HUES6 (cell line): ENCODE measurements around the gene PHLDA1.

Experiments used
- H3K27ac ChIP-seq: 2 replicates; pipeline ENCODE4 v1.7.0; 2013; ENCODE audit warnings: low read depth, mild to moderate bottlenecking, low read length, inconsistent platforms
- H3K27me3 ChIP-seq: 2 replicates; pipeline ENCODE4 v1.6.1; 2013; ENCODE audit warnings: low read length; ENCODE audit not compliant: control insufficient read depth, insufficient read depth
- H3K36me3 ChIP-seq: 2 replicates; pipeline ENCODE4 v1.6.1; 2013; ENCODE audit warnings: low read length; ENCODE audit not compliant: control insufficient read depth, insufficient read depth
- H3K4me1 ChIP-seq: 2 replicates; pipeline ENCODE4 v1.6.1; 2013; ENCODE audit warnings: low read length; ENCODE audit not compliant: control insufficient read depth, insufficient read depth
- H3K4me3 ChIP-seq: 2 replicates; pipeline ENCODE4 v1.5.1; 2013; ENCODE audit warnings: low read depth, low read length
- H3K9ac ChIP-seq: one replicate; pipeline ENCODE4 v1.6.1; 2013; ENCODE audit warnings: mild to moderate bottlenecking, low read length
- H3K9me3 ChIP-seq: 2 replicates; pipeline ENCODE4 v1.6.1; 2013; ENCODE audit warnings: low read depth, low read length; ENCODE audit not compliant: control insufficient read depth, insufficient read depth

PHLDA1 gene

DNA sequence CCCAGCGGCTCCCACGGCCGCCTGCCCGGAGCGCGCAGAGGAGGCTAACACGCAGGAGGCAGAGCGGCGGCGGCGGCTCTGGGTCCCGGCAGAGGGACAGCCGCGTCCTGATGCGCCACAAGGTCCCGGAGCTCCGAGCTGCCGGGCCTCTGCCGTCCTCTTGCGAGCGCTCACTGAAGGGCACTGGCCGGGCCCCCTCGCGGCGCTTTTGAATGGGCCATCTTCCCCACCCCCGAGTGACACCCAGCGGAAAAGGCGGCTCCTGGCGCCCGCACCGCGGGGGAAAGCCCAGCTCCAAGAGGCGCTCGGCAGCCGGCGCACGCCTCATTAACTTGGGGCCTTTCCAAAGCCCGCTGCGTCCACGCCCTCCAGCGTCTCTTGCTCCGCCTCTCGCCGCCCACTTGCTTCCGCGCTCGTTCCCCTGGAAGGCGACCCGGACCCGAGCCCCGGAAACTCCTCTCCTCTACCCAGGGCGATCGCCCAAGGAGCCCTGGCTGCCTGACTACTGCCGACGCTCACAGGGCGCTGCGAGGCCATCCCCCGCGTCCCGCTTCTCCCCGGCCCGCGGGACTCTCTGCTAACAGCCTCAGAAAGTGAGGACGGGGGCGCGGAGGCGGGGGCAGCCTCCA lies at the start of gene PHLDA1:
Gene PHLDA1 (minus strand): TSS at position 363 of the 629 bp plus-strand sequence.
- Histone ChIP-seq H3K27me3 (no peaks in the 10 kb centered on the region), H3K27ac (peak within 1 kb of the TSS; percentile 92), H3K36me3 (peaks cover 40% of the 10 kb centered on the region), H3K4me3 (peak within 1 kb of the TSS; percentile 99), H3K9ac (peak within 1 kb of the TSS; percentile 99), H3K9me3 (no peaks in the 10 kb centered on the region), H3K4me1 (peaks cover 12% of the 10 kb centered on the region)

DNA sequence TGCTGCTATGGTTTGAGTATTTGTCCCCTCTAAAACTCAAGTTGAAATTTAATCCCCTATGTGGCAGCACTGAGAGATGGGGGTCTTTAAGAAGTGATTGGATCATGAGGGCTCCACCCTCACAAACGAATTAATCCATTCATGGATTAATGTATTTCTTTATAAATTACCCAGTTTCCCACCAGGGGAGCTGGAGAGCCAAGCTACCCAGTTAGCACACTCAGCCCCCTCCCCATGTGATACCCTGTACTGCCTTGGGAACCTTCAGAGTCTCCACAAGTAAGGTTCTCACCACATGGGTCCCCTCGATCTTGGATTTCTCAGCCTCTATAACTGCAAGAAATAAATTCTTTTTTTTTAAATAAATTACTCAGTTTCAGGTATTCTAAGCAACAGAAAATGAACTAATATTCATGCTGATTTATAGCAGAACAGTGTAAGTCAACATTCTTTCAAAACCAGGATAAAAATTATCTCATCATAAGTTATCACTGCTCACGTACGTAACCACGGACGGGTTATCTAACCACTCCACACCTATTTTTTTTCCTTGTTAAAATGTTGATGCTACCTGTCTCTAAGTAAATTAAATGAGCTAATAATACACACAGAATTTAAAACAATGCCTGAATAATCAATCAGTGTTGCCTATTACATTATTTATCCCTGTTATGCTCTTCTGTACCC lies 49.3 kb upstream of the PHLDA1 start:
- Histone ChIP-seq H3K4me3 (0 out of 2 replicates have a peak overlapping the region, but pooled peaks have one; percentile 92), H3K4me1 (peaks cover 41% of the 10 kb centered on the region), H3K27me3 (no peaks in the 10 kb centered on the region), H3K9me3 (no peaks in the 10 kb centered on the region; the same call in 1 of the 2 replicates), H3K27ac (no peak overlapping the region), H3K9ac (no peak overlapping the region), H3K36me3 (peaks cover 43% of the 10 kb centered on the region)

DNA sequence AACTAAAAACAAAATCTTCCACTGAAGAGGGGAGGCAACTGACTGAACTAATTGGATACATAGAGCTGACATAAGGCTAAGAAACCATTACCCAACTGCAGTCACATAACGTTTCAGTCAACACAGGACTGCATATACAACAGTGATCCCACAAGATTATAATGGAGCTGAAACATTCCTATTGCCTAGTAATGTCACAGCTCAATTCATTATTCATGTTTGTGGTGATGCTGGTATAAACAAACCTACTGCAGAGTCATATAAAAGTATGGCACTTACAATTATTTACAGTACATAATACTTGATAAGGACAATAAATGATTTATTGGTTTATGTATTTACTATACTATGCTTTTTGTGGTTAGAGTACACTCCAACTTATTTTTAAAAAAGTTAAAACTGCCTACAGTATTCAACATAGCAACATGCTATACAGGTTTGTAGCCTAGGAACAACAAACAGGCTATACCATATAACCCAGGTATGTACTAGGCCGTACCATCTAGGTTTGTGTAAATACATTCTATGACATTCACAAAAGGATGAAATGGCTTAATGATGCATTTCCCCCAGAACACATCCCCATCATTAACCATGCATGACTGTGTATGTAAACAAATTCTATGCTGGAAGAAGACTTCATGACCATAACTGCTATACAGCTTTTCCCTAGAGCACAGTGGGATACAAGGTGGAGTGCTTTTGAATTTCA lies 48.6 kb upstream of the PHLDA1 start:
- Histone ChIP-seq H3K9ac (no peak overlapping the region), H3K4me3 (no peak overlapping the region), H3K9me3 (no peaks in the 10 kb centered on the region; the same call in 1 of the 2 replicates), H3K27me3 (no peaks in the 10 kb centered on the region), H3K27ac (no peak overlapping the region), H3K4me1 (peaks cover 37% of the 10 kb centered on the region), H3K36me3 (peaks cover 46% of the 10 kb centered on the region)

DNA sequence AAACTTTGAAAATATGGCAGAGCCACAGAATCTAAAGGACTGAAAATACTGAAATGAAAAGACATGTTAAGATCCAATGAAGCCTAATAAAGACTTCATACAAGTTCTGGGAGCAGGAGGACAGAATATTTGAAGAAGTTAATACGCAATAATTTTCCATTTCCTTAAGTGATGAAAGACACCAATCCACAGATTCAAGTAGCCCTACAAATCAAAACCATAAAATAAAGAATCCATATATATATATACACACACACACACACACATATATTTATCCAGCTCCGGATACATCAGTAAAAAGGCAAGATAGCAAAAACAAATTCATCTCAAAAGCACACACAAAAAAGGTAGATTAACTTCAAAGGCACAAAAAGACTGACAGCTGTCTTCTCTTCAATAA lies 47.2 kb upstream of the PHLDA1 start:
- Histone ChIP-seq H3K4me1 (peaks cover 40% of the 10 kb centered on the region), H3K36me3 (peaks cover 56% of the 10 kb centered on the region), H3K27me3 (no peaks in the 10 kb centered on the region), H3K4me3 (no peak overlapping the region), H3K9me3 (no peaks in the 10 kb centered on the region; the same call in 1 of the 2 replicates), H3K9ac (no peak overlapping the region), H3K27ac (no peak overlapping the region)

DNA sequence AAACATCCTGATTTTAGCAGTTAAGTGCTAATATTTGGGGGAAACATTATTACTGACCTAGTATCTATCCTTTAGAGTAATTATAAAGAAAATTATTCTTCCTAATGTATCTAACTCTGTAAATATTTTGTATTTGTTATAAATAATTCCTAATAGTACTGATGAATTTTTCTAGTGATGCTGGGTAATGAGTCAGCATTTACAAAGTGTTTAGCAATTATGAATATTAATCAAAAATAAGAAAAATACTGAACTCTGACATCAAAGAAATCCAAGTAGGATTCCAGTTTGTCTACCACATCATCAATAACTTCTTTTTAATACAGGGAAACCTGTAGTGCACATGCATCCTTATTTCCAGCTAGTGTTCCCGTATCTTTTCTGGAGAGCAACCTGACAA lies 43.9 kb upstream of the PHLDA1 start:
- Histone ChIP-seq H3K4me3 (no peak overlapping the region), H3K4me1 (peaks cover 49% of the 10 kb centered on the region), H3K27ac (no peak overlapping the region), H3K36me3 (peaks cover 71% of the 10 kb centered on the region), H3K9ac (no peak overlapping the region), H3K27me3 (no peaks in the 10 kb centered on the region), H3K9me3 (no peaks in the 10 kb centered on the region; the same call in 1 of the 2 replicates)

DNA sequence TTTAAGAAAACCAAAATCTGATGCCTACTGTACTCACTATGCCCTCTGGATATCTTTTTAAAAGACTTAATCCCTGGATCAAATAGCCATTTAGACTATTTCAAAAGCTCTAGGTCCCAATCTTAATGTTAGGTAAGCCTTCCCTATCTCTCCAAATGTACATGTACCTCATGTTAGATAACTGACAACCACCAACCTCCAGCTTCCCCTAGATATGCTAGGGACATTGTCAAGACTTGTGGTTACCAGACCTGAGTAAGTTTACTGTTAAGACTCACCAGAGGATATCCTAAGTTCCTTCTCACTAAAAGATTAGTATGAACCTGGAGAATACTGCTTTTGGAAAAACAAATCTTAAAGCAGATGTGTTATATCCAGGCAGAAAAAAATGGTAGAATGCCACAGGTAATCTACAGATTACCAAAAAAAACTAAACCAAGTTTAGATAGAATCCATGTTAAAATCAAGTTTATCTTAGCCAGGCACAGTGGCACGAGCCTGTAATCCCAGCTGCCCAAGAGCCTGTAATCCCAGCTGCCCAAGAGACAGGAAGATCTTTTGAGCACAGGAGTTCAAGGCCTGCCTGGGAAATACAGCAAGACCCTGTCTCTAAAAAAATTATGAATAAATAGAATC lies 43.2 kb upstream of the PHLDA1 start:
- no peak overlapping the region for H3K27ac ChIP-seq
- H3K9ac ChIP-seq = no peak overlapping the region
- peaks cover 45% of the 10 kb centered on the region for H3K4me1 ChIP-seq
- H3K36me3 ChIP-seq = peaks cover 71% of the 10 kb centered on the region
- no peak overlapping the region for H3K4me3 ChIP-seq
- no peaks in the 10 kb centered on the region for H3K27me3 ChIP-seq
- no peaks in the 10 kb centered on the region; the same call in 1 of the 2 replicates for H3K9me3 ChIP-seq

DNA sequence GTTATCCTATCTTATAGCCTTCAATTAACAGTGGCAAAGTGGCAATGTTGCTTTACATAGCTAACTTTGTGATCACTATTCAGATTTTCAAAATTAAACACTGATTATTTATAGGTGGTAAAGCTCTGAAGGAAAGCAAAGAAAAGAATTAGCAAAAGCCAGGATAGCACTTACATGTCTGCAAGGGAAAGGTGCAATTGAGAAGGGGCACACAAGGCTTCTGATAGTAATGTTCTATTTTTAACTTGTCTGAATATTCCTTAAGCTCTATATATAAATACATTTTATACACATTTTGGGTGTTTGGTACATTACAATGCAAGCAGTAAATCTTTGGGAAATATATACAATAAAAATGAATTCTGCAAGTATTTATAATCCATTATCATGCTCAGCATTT lies 42.0 kb upstream of the PHLDA1 start:
- H3K9ac ChIP-seq = no peak overlapping the region
- H3K36me3 ChIP-seq = peaks cover 73% of the 10 kb centered on the region
- peaks cover 48% of the 10 kb centered on the region for H3K4me1 ChIP-seq
- H3K9me3 ChIP-seq = no peaks in the 10 kb centered on the region; the same call in 1 of the 2 replicates
- no peak overlapping the region for H3K27ac ChIP-seq
- no peak overlapping the region for H3K4me3 ChIP-seq
- H3K27me3 ChIP-seq = no peaks in the 10 kb centered on the region

DNA sequence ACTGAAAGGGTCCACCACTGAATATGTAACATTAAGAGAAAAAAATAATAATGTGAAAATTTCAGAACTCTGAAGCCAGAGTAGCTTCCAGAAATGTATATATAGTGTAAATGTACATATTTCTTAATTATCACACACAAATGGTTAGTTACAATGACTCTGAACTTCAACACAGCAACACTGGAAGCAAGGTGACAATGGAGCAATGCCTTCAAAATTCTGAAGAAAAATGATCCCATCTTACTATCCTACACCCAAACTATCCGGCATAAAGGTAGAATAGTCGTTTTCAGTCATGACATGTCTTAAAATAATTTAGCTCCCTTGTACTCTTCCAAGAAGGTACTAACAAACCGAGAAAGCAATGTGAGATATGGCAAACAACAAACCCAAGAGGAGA lies 41.0 kb upstream of the PHLDA1 start:
- no peak overlapping the region for H3K9ac ChIP-seq
- H3K27me3 ChIP-seq = no peaks in the 10 kb centered on the region
- H3K4me3 ChIP-seq = no peak overlapping the region
- peaks cover 83% of the 10 kb centered on the region for H3K36me3 ChIP-seq
- H3K27ac ChIP-seq = no peak overlapping the region
- peaks cover 42% of the 10 kb centered on the region for H3K4me1 ChIP-seq
- no peaks in the 10 kb centered on the region; the same call in 1 of the 2 replicates for H3K9me3 ChIP-seq

DNA sequence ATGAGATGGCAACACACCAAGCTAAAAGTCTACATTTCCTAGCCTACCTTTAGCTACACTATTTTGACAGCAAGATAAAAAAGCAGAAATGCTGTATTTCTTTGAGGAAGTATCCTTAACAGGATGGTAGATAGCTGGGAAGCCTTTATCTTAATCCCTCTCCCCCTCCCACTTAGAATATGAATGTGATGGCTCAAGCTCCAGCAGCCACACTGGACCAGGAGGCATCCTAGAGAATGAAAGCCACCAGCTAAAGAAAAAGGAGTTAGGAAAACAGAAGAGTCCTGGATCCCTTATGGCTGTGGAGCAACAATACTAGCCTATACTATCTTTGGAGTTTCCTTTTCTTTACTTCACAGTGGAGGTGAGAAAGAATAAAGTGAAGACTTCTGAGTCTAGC lies 37.8 kb upstream of the PHLDA1 start:
- Histone ChIP-seq H3K36me3 (peaks cover 97% of the 10 kb centered on the region), H3K27me3 (no peaks in the 10 kb centered on the region), H3K9me3 (peaks cover 7% of the 10 kb centered on the region; the same call in 1 of the 2 replicates), H3K4me3 (no peak overlapping the region), H3K4me1 (peaks cover 34% of the 10 kb centered on the region), H3K9ac (no peak overlapping the region), H3K27ac (no peak overlapping the region)

DNA sequence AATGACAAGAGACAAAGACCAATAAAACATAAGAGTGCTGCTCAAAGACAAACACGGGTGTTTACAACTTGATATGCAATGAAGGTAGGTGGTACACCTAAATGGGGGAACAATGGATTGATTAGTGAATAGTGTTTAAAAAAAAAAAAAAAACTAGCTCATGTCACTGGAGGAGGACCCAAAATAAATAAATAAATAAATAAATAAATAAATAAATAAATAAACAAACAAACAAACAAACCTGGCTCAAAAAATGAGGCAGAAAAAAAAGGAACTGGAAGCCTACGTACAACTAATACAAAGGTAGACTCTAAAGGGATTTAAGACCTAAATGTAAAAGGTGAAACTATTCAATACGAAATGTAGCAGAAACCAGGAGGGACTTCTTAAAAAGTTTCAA lies 34.3 kb upstream of the PHLDA1 start:
- H3K4me1 ChIP-seq = peaks cover 8% of the 10 kb centered on the region; the same call in 1 of the 2 replicates
- no peak overlapping the region for H3K27ac ChIP-seq
- H3K9me3 ChIP-seq = peaks cover 7% of the 10 kb centered on the region; the same call in 1 of the 2 replicates
- H3K9ac ChIP-seq = no peak overlapping the region
- H3K27me3 ChIP-seq = no peaks in the 10 kb centered on the region
- no peak overlapping the region for H3K4me3 ChIP-seq
- peaks cover 96% of the 10 kb centered on the region for H3K36me3 ChIP-seq
